ENCODE data around the gene VSTM4. TPM values are rescaled to one million over a fixed set of nuclear protein-coding genes. Genes with fewer than 3 reads are reported as not detected.

Gene VSTM4
- polyA plus RNA-seq, 1 of the 3 experiments (the other 2 are of a cell fraction): 0.39 TPM

DNA sequence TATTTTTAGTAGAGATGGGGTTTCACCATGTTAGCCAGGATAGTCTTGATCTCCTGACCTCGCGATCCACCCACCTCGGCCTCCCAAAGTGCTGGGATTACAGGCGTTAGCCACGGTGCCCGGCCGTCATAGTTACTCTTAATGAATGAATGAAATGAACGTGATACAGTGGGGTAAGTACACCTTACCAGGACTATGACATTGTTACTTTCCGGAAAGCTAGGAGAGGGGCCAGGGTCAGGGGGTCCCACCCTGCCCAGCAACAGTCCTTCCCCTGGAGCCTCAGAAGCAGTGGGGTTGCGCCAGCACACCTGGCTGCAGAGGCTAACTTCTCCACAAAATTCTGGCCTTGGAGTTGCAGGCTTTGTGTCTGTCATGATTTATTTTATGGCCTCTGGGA, 21.4 kb downstream of the VSTM4 start:
- no peak overlapping the region for H3K4me3 ChIP-seq (ENCODE audit: low read depth in 2 of 2, low read length in 1 of 2)
- CTCF ChIA-PET: interaction anchor here (0.8 kb wide), 1 partner anchor 73 kb away, joined by 3 read pairs; no protein-coding TSS in a partner anchor
- no peak for TF ChIP-seq RXRA (IDR thresholded peaks at IDR 0.05; ENCODE audit: borderline replicate concordance, low read depth)
- TF ChIP-seq SMC3 (IDR thresholded peaks at IDR 0.05; ENCODE audit: low read depth, low read length): no peak
- no peak for TF ChIP-seq GABPA (IDR thresholded peaks at IDR 0.05; ENCODE audit: low read depth)
- no peak for TF ChIP-seq NRF1 (IDR thresholded peaks at IDR 0.05; ENCODE audit: low read depth, low read length)
- TF ChIP-seq CHD2 (IDR thresholded peaks at IDR 0.05; ENCODE audit: low read length, partially characterized antibody): no peak
- TF ChIP-seq CTCF (IDR thresholded peaks at IDR 0.05): no peak
- H2AFZ ChIP-seq (ENCODE audit: low read depth): no peak overlapping the region
- H4K20me1 ChIP-seq (ENCODE audit: insufficient read depth): no peaks in the 10 kb centered on the region
- H3K27ac ChIP-seq (ENCODE audit: low read depth in 2 of 2, low read length in 1 of 2): no peak overlapping the region
- H3K79me2 ChIP-seq (ENCODE audit: insufficient read depth): no peaks in the 10 kb centered on the region
- H3K9me2 ChIP-seq: no peaks in the 10 kb centered on the region
- POLR2A ChIA-PET: interaction anchor here (0.6 kb wide), 1 partner anchor 11 kb away, joined by 4 read pairs; no protein-coding TSS in a partner anchor
- no peaks in the 10 kb centered on the region for H3K27me3 ChIP-seq (ENCODE audit: insufficient read depth)
- H3K9ac ChIP-seq: no peak overlapping the region
- H3K4me1 ChIP-seq (ENCODE audit: control insufficient read depth in 1 of 2, insufficient read depth in 2 of 2, low read depth in 1 of 2, low read length in 1 of 2): no peaks in the 10 kb centered on the region; a peak in 1 of 4 replicates
- no peaks in the 10 kb centered on the region for H3F3A ChIP-seq (replicated peaks; ENCODE audit: insufficient read depth)
- no peaks in the 10 kb centered on the region for H3K36me3 ChIP-seq (replicated peaks in 1 of 2; ENCODE audit: control insufficient read depth in 1 of 2, insufficient read depth in 2 of 2, low read length in 1 of 2)
- DNase-seq: no peak
- 63% methylated on average over 10 of the region's 10 CpGs for WGBS (ENCODE audit: low lambda C conversion rate)
- no peak overlapping the region for H3K4me2 ChIP-seq
- no peaks in the 10 kb centered on the region for H3K9me3 ChIP-seq

DNA sequence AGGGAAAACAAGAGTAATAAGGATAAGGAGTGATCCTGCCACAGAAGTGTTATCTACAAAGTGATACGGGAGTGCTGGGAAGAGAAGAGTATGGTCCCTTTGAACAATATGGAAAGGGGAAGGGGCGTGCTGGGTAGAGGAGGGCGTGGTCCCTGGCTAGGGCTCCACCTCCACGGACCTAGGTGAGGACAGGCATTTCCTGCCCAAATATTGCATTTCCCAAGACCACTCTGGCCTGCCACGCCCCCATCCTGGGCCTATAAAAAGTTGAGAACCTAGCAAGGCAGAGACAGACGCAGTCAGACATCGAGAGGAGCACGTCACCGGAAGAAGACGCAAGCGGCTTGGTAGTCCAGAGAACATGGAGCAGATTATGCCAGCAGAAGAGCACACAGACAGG, 22.8 kb downstream of the VSTM4 start:
- no peaks in the 10 kb centered on the region for H3F3A ChIP-seq (replicated peaks; ENCODE audit: insufficient read depth)
- POLR2A ChIA-PET: no interaction called here
- H2AFZ ChIP-seq (ENCODE audit: low read depth): no peak overlapping the region
- H3K4me1 ChIP-seq (ENCODE audit: control insufficient read depth in 1 of 2, insufficient read depth in 2 of 2, low read depth in 1 of 2, low read length in 1 of 2): no peaks in the 10 kb centered on the region; a peak in 1 of 4 replicates
- TF ChIP-seq CTCF (IDR thresholded peaks at IDR 0.05) (no peak), GABPA (IDR thresholded peaks at IDR 0.05; ENCODE audit: low read depth) (no peak), NFIC (IDR thresholded peaks at IDR 0.05; ENCODE audit: borderline replicate concordance) (no peak), EP300 (IDR thresholded peaks at IDR 0.05; ENCODE audit: borderline replicate concordance in 1 of 2, low read depth in 1 of 2, low read length in 1 of 2) (no peak), EZH2phosphoT487 (IDR thresholded peaks at IDR 0.05; ENCODE audit: borderline replicate concordance, low read depth) (no peak), GATA2 (CRISPR knock-in tag; IDR thresholded peaks at IDR 0.05) (no peak), TCF12 (IDR thresholded peaks at IDR 0.05) (no peak), RAD21 (IDR thresholded peaks at IDR 0.05; ENCODE audit: low read length) (no peak), PBX3 (IDR thresholded peaks at IDR 0.05) (no peak), MEF2A (IDR thresholded peaks at IDR 0.05; ENCODE audit: borderline replicate concordance, low read depth) (no peak), MXI1 (IDR thresholded peaks at IDR 0.05; ENCODE audit: low read depth, low read length) (no peak), JUND (IDR thresholded peaks at IDR 0.05) (no peak), USF2 (IDR thresholded peaks at IDR 0.05; ENCODE audit: borderline replicate concordance, low read depth, low read length) (no peak), SMC3 (IDR thresholded peaks at IDR 0.05; ENCODE audit: low read depth, low read length) (no peak), SIN3A (IDR thresholded peaks at IDR 0.05; ENCODE audit: borderline replicate concordance, low read depth, low read length) (no peak), MAX (IDR thresholded peaks at IDR 0.05; ENCODE audit: low read depth) (no peak), FOXM1 (IDR thresholded peaks at IDR 0.05; ENCODE audit: low read depth) (no peak)
- TF ChIP-seq, protein P1, sequence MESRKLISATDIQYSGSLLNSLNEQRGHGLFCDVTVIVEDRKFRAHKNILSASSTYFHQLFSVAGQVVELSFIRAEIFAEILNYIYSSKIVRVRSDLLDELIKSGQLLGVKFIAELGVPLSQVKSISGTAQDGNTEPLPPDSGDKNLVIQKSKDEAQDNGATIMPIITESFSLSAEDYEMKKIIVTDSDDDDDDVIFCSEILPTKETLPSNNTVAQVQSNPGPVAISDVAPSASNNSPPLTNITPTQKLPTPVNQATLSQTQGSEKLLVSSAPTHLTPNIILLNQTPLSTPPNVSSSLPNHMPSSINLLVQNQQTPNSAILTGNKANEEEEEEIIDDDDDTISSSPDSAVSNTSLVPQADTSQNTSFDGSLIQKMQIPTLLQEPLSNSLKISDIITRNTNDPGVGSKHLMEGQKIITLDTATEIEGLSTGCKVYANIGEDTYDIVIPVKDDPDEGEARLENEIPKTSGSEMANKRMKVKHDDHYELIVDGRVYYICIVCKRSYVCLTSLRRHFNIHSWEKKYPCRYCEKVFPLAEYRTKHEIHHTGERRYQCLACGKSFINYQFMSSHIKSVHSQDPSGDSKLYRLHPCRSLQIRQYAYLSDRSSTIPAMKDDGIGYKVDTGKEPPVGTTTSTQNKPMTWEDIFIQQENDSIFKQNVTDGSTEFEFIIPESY (IDR thresholded peaks at IDR 0.05; ENCODE audit: borderline replicate concordance, low read depth): no peak
- no peaks in the 10 kb centered on the region for H3K36me3 ChIP-seq (replicated peaks in 1 of 2; ENCODE audit: control insufficient read depth in 1 of 2, insufficient read depth in 2 of 2, low read length in 1 of 2)
- H3K27ac ChIP-seq (ENCODE audit: low read depth in 2 of 2, low read length in 1 of 2): no peak overlapping the region
- H3K9ac ChIP-seq: no peak overlapping the region
- H3K4me3 ChIP-seq (ENCODE audit: low read depth in 2 of 2, low read length in 1 of 2): no peak overlapping the region
- H3K27me3 ChIP-seq (ENCODE audit: insufficient read depth): no peaks in the 10 kb centered on the region
- no peak overlapping the region for H3K4me2 ChIP-seq
- CTCF ChIA-PET: no interaction called here
- H3K9me3 ChIP-seq: no peaks in the 10 kb centered on the region
- no peaks in the 10 kb centered on the region for H4K20me1 ChIP-seq (ENCODE audit: insufficient read depth)
- no peak for DNase-seq
- no peaks in the 10 kb centered on the region for H3K79me2 ChIP-seq (ENCODE audit: insufficient read depth)
- WGBS (ENCODE audit: low lambda C conversion rate): 49% methylated on average over 11 of the region's 11 CpGs
- H3K9me2 ChIP-seq: no peaks in the 10 kb centered on the region
